HEK293 (cell line): Measurements from ENCODE around the gene GPR153.

Source experiments
- BCL11A ChIP-seq: fragments of 450-650 bp; formaldehyde crosslinking; IDR thresholded peaks from 2 replicates; pipeline ENCODE4 v1.5.1; 2016; ENCODE audit warnings: low read depth, missing biosample characterization, missing genetic modification characterization
- KLF7 ChIP-seq: fragments of 450-650 bp; formaldehyde crosslinking; IDR thresholded peaks from 2 replicates; pipeline ENCODE4 v1.5.1; 2016; ENCODE audit warnings: missing biosample characterization, missing genetic modification characterization, borderline replicate concordance
- MYNN ChIP-seq: fragments of 450-650 bp; formaldehyde crosslinking; IDR thresholded peaks from 2 replicates; pipeline ENCODE4 v1.5.1; 2016; ENCODE audit warnings: missing biosample characterization, missing genetic modification characterization, borderline replicate concordance
- OVOL3 ChIP-seq: fragments of 450-650 bp; formaldehyde crosslinking; IDR thresholded peaks from 2 replicates; pipeline ENCODE4 v1.5.1; 2016; ENCODE audit warnings: missing biosample characterization, missing genetic modification characterization
- SETDB1 ChIP-seq: IDR thresholded peaks from one replicate; pipeline ENCODE4 v1.6.1; 2017; ENCODE audit warnings: mild to moderate bottlenecking, low read length, moderate library complexity, mixed read lengths; ENCODE audit not compliant: insufficient read length
- SP2 ChIP-seq: fragments of 450-650 bp; formaldehyde crosslinking; IDR thresholded peaks from 2 replicates; pipeline ENCODE4 v1.5.1; 2016; ENCODE audit warnings: missing biosample characterization, missing genetic modification characterization
- SP3 ChIP-seq: fragments of 450-650 bp; formaldehyde crosslinking; IDR thresholded peaks from 2 replicates; pipeline ENCODE4 v1.5.1; 2016; ENCODE audit warnings: missing biosample characterization, missing genetic modification characterization
- TCF7L2 ChIP-seq: IDR thresholded peaks from 2 replicates; pipeline ENCODE4 v1.6.1; 2011; ENCODE audit warnings: low read depth, mild to moderate bottlenecking, inconsistent platforms, low read length, moderate library complexity, borderline replicate concordance
- ZNF169 ChIP-seq: fragments of 450-650 bp; formaldehyde crosslinking; IDR thresholded peaks from 2 replicates; pipeline ENCODE4 v1.5.1; 2016; ENCODE audit warnings: missing biosample characterization, missing genetic modification characterization
- ZNF202 ChIP-seq: fragments of 450-650 bp; formaldehyde crosslinking; IDR thresholded peaks from 2 replicates; pipeline ENCODE4 v1.5.1; 2016; ENCODE audit warnings: missing biosample characterization, missing genetic modification characterization, borderline replicate concordance
- ZNF214 ChIP-seq: fragments of 450-650 bp; formaldehyde crosslinking; IDR thresholded peaks from 2 replicates; pipeline ENCODE4 v1.5.1; 2017; ENCODE audit warnings: missing biosample characterization, mild to moderate bottlenecking, missing genetic modification characterization, borderline replicate concordance
- ZNF266 ChIP-seq: fragments of 450-650 bp; formaldehyde crosslinking; IDR thresholded peaks from 2 replicates; pipeline ENCODE4 v1.5.1; 2016; ENCODE audit warnings: missing biosample characterization, missing genetic modification characterization, low read depth
- ZNF292 ChIP-seq: fragments of 450-650 bp; formaldehyde crosslinking; IDR thresholded peaks from 2 replicates; pipeline ENCODE4 v1.5.1; 2016; ENCODE audit warnings: low read depth, missing biosample characterization, missing genetic modification characterization, borderline replicate concordance
- ZNF302 ChIP-seq: fragments of 450-650 bp; formaldehyde crosslinking; IDR thresholded peaks from 2 replicates; pipeline ENCODE4 v1.5.1; 2016; ENCODE audit warnings: missing biosample characterization, missing genetic modification characterization, low read depth
- ZNF350 ChIP-seq: fragments of 450-650 bp; formaldehyde crosslinking; IDR thresholded peaks from 2 replicates; pipeline ENCODE4 v1.5.0; 2017; ENCODE audit warnings: missing biosample characterization, mild to moderate bottlenecking, missing genetic modification characterization
- ZNF473 ChIP-seq: fragments of 450-650 bp; formaldehyde crosslinking; IDR thresholded peaks from 2 replicates; pipeline ENCODE4 v1.5.1; 2017; ENCODE audit warnings: missing biosample characterization, missing genetic modification characterization
- ZNF571 ChIP-seq: fragments of 450-650 bp; formaldehyde crosslinking; IDR thresholded peaks from 2 replicates; pipeline ENCODE4 v1.5.0; 2017; ENCODE audit warnings: missing biosample characterization, missing genetic modification characterization
- ZNF621 ChIP-seq: fragments of 450-650 bp; formaldehyde crosslinking; IDR thresholded peaks from 2 replicates; pipeline ENCODE4 v1.5.1; 2017; ENCODE audit warnings: missing biosample characterization, missing genetic modification characterization
- ZNF626 ChIP-seq: fragments of 450-650 bp; sonication (Bioruptor Pico); formaldehyde crosslinking; IDR thresholded peaks from 2 replicates; pipeline ENCODE4 v1.5.1; 2018; ENCODE audit warnings: missing biosample characterization, missing genetic modification characterization, inconsistent platforms
- ZNF654 ChIP-seq: fragments of 450-650 bp; formaldehyde crosslinking; IDR thresholded peaks from 2 replicates; pipeline ENCODE4 v1.5.1; 2016; ENCODE audit warnings: low read depth, missing biosample characterization, missing genetic modification characterization
- ZNF701 ChIP-seq: fragments of 450-650 bp; formaldehyde crosslinking; IDR thresholded peaks from 2 replicates; pipeline ENCODE4 v1.5.1; 2016; ENCODE audit warnings: missing biosample characterization, missing genetic modification characterization
- ZNF747 ChIP-seq: fragments of 450-650 bp; formaldehyde crosslinking; IDR thresholded peaks from 2 replicates; pipeline ENCODE4 v1.5.1; 2016; ENCODE audit warnings: missing biosample characterization, missing genetic modification characterization
- ZNF768 ChIP-seq: fragments of 450-650 bp; formaldehyde crosslinking; IDR thresholded peaks from 2 replicates; pipeline ENCODE4 v1.5.1; 2018; ENCODE audit warnings: missing biosample characterization, mild to moderate bottlenecking, missing genetic modification characterization
- ZNF843 ChIP-seq: fragments of 450-650 bp; formaldehyde crosslinking; IDR thresholded peaks from 2 replicates; pipeline ENCODE4 v1.5.1; 2016; ENCODE audit warnings: missing biosample characterization, missing genetic modification characterization
- ZSCAN16 ChIP-seq: fragments of 450-650 bp; formaldehyde crosslinking; IDR thresholded peaks from 2 replicates; pipeline ENCODE4 v1.5.1; 2016; ENCODE audit warnings: missing biosample characterization, missing genetic modification characterization
- TF ChIP-seq, protein P1 (sequence below): fragments of 450-650 bp; formaldehyde crosslinking; IDR thresholded peaks from 2 replicates; pipeline ENCODE4 v1.5.1; 2016; ENCODE audit warnings: missing biosample characterization, missing genetic modification characterization
- TF ChIP-seq, protein P2 (sequence below): fragments of 450-650 bp; formaldehyde crosslinking; IDR thresholded peaks from 2 replicates; pipeline ENCODE4 v1.5.1; 2016; ENCODE audit warnings: missing biosample characterization, missing genetic modification characterization
- TF ChIP-seq, protein P3 (sequence below): sonication (generic); formaldehyde crosslinking; IDR thresholded peaks from 2 replicates; pipeline ENCODE4 v1.8.1; 2022; ENCODE audit warnings: mild to moderate bottlenecking, moderate library complexity, missing genetic modification reagents
- TF ChIP-seq, protein P4 (sequence below): fragments of 450-650 bp; formaldehyde crosslinking; IDR thresholded peaks from 2 replicates; pipeline ENCODE4 v1.5.1; 2017; ENCODE audit warnings: missing biosample characterization, missing genetic modification characterization
- TF ChIP-seq, protein P5 (sequence below): fragments of 450-650 bp; formaldehyde crosslinking; IDR thresholded peaks from 2 replicates; pipeline ENCODE4 v1.5.1; 2016; ENCODE audit warnings: missing biosample characterization, missing genetic modification characterization

Gene GPR153

DNA sequence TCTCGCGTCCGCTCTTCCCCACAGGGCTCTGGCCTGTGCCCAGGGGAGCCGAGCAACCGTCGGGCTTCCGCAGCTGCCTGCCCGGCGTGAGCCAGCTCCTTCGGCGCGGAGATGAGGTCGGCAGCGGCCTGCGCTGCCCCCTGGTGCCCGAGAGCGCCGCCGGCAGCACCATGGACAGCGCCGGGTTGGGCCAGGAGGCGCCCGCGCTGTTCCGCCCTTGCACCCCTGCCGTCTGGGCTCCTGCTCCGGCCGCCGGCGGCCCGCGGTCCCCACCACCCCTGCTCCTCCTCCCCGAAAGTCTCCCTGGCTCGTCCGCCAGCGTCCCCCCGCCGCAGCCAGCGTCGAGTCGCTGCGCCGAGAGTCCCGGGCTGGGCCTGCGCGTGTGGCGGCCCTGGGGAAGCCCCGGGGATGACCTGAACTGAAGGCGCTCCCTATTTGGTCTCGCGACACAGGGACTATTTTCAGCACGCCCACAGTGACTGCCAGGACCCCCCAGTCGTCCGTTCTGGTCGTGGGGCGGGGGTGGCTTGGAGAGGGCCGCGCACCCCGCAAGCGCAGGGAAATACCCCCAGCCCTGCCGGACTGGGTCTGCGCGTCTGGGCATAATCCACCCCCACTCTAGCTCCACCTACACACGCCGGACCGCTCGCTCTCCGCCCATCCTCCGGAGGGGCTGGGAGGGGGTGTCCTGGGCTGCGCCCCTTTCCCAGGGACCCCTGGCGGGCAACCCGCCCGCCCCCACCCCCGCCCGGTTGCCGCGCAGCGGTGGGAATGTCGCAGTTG, 15.6 kb downstream of the GPR153 start (continued):
- no peak for TF ChIP-seq ZSCAN16 (tag by site-specific recombination)
- no peak for TF ChIP-seq ZNF266 (tag by site-specific recombination)
- no peak for TF ChIP-seq ZNF621 (tag by site-specific recombination)
- TF ChIP-seq, protein P1, sequence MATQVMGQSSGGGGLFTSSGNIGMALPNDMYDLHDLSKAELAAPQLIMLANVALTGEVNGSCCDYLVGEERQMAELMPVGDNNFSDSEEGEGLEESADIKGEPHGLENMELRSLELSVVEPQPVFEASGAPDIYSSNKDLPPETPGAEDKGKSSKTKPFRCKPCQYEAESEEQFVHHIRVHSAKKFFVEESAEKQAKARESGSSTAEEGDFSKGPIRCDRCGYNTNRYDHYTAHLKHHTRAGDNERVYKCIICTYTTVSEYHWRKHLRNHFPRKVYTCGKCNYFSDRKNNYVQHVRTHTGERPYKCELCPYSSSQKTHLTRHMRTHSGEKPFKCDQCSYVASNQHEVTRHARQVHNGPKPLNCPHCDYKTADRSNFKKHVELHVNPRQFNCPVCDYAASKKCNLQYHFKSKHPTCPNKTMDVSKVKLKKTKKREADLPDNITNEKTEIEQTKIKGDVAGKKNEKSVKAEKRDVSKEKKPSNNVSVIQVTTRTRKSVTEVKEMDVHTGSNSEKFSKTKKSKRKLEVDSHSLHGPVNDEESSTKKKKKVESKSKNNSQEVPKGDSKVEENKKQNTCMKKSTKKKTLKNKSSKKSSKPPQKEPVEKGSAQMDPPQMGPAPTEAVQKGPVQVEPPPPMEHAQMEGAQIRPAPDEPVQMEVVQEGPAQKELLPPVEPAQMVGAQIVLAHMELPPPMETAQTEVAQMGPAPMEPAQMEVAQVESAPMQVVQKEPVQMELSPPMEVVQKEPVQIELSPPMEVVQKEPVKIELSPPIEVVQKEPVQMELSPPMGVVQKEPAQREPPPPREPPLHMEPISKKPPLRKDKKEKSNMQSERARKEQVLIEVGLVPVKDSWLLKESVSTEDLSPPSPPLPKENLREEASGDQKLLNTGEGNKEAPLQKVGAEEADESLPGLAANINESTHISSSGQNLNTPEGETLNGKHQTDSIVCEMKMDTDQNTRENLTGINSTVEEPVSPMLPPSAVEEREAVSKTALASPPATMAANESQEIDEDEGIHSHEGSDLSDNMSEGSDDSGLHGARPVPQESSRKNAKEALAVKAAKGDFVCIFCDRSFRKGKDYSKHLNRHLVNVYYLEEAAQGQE: peak; percentile 100
- no peak for TF ChIP-seq SP2 (tag by site-specific recombination)
- TF ChIP-seq, protein P2, sequence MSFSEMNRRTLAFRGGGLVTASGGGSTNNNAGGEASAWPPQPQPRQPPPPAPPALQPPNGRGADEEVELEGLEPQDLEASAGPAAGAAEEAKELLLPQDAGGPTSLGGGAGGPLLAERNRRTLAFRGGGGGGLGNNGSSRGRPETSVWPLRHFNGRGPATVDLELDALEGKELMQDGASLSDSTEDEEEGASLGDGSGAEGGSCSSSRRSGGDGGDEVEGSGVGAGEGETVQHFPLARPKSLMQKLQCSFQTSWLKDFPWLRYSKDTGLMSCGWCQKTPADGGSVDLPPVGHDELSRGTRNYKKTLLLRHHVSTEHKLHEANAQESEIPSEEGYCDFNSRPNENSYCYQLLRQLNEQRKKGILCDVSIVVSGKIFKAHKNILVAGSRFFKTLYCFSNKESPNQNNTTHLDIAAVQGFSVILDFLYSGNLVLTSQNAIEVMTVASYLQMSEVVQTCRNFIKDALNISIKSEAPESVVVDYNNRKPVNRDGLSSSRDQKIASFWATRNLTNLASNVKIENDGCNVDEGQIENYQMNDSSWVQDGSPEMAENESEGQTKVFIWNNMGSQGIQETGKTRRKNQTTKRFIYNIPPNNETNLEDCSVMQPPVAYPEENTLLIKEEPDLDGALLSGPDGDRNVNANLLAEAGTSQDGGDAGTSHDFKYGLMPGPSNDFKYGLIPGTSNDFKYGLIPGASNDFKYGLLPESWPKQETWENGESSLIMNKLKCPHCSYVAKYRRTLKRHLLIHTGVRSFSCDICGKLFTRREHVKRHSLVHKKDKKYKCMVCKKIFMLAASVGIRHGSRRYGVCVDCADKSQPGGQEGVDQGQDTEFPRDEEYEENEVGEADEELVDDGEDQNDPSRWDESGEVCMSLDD: peak; percentile 62
- no peak for TF ChIP-seq ZNF292 (tag by site-specific recombination)
- TF ChIP-seq ZNF169 (tag by site-specific recombination): no peak
- TF ChIP-seq MYNN (tag by site-specific recombination): no peak
- TF ChIP-seq ZNF626 (tag by site-specific recombination): no peak
- no peak for TF ChIP-seq BCL11A (tag by site-specific recombination)
- TF ChIP-seq SETDB1: no peak
- TF ChIP-seq ZNF202 (tag by site-specific recombination): no peak
- TF ChIP-seq TCF7L2: no peak
- no peak for TF ChIP-seq ZNF571
- no peak; the same call in 1 of the 2 replicates for TF ChIP-seq KLF7 (tag by site-specific recombination)
- TF ChIP-seq, protein P3, sequence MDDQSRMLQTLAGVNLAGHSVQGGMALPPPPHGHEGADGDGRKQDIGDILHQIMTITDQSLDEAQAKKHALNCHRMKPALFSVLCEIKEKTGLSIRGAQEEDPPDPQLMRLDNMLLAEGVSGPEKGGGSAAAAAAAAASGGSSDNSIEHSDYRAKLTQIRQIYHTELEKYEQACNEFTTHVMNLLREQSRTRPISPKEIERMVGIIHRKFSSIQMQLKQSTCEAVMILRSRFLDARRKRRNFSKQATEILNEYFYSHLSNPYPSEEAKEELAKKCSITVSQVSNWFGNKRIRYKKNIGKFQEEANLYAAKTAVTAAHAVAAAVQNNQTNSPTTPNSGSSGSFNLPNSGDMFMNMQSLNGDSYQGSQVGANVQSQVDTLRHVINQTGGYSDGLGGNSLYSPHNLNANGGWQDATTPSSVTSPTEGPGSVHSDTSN: peak; percentile 96
- TF ChIP-seq ZNF654: no peak
- no peak for TF ChIP-seq ZNF768 (tag by site-specific recombination)
- no peak for TF ChIP-seq ZNF701 (tag by site-specific recombination)
- TF ChIP-seq ZNF473: no peak
- TF ChIP-seq, protein P4, sequence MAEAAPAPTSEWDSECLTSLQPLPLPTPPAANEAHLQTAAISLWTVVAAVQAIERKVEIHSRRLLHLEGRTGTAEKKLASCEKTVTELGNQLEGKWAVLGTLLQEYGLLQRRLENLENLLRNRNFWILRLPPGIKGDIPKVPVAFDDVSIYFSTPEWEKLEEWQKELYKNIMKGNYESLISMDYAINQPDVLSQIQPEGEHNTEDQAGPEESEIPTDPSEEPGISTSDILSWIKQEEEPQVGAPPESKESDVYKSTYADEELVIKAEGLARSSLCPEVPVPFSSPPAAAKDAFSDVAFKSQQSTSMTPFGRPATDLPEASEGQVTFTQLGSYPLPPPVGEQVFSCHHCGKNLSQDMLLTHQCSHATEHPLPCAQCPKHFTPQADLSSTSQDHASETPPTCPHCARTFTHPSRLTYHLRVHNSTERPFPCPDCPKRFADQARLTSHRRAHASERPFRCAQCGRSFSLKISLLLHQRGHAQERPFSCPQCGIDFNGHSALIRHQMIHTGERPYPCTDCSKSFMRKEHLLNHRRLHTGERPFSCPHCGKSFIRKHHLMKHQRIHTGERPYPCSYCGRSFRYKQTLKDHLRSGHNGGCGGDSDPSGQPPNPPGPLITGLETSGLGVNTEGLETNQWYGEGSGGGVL: peak; percentile 62
- TF ChIP-seq, protein P5, sequence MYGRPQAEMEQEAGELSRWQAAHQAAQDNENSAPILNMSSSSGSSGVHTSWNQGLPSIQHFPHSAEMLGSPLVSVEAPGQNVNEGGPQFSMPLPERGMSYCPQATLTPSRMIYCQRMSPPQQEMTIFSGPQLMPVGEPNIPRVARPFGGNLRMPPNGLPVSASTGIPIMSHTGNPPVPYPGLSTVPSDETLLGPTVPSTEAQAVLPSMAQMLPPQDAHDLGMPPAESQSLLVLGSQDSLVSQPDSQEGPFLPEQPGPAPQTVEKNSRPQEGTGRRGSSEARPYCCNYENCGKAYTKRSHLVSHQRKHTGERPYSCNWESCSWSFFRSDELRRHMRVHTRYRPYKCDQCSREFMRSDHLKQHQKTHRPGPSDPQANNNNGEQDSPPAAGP (tag by site-specific recombination): peak; percentile 93
- no peak for TF ChIP-seq SP3
- no peak for TF ChIP-seq ZNF843 (tag by site-specific recombination)
- TF ChIP-seq ZNF302: no peak
- no peak for TF ChIP-seq ZNF747
- TF ChIP-seq OVOL3 (tag by site-specific recombination): no peak
- TF ChIP-seq ZNF350: no peak
- no peak for TF ChIP-seq ZNF214 (tag by site-specific recombination)
